Measurements from ENCODE around the gene PIK3CD.
A peak's percentile ranks its signal among the peaks of the same experiment; 100 is the strongest.
"Not testable (repeated sequence)": the region's sequence is repeated elsewhere in the genome, so short reads cannot be mapped to it uniquely, and the experiment has no call there.

PIK3CD gene

GRCh38 chr1:9689971-9690381 lies 38.4 kb downstream of the PIK3CD start:
- no peak for DNase-seq

GRCh38 chr1:9690440-9691107 lies 39.0 kb downstream of the PIK3CD start:
- DNase-seq = no peak

DNA sequence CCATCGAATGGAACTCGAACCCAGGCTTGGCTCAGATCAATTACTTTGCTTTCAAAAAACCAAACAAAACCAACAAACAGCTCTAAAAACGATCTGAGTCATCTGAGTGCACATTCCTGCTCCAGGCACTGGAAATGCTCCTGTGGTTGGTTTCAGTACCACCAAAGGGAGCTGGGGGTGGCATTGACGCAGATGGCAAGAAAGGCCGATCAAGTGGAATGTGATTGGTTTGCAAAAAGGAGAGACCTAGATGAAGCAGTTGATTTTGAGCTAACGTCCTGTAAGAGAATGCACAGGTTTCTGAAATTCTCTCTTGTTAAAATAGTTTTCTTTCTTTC lies 39.5 kb downstream of the PIK3CD start:
- no peak for DNase-seq

- DNase-seq = no peak
These were observed 40.2 kb downstream of the PIK3CD start for GRCh38 chr1:9691691-9692090.

DNA sequence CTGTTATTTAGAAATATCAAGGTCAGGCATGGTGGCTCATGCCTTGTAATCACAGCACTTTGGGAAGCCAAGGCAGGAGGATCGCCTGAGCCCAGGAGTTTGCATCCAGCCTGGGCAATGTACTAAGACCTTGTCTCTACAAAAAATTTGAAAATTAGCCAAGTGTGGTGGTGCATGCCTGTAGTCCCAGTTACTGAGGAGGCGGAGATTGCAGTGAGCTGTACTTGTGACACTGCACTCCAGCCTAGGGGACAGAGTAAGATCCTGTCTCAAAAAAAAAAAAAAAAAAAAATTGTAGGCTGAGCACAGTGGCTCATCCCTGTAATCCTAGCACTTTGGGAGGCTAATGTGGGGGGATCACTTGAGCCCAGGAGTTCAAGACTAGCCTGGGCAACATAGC lies 45.3 kb downstream of the PIK3CD start:
- DNase-seq = no peak

- DNase-seq = no peak
These were observed 47.8 kb downstream of the PIK3CD start for GRCh38 chr1:9699361-9699760.

GRCh38 chr1:9700340-9700739 lies 48.8 kb downstream of the PIK3CD start:
- DNase-seq = no peak

DNA sequence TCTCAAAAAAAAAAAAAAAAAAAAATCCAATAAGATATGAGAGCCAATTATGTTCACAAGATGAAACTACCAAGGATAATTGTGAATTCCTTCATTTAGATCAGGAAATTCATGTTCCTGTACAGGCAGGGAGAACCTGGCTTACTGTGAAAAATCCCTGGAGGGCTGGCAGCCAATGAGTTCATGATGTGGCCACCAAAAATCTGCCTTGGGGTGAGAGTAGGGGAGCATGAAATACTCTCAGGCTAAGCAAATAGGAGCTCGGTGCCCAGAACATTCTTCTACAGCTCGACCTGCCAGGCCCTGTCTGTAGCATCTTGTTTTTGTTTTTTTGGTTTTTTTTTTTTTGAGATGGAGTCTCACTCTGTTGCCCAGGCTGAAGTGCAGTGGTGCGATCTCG lies 50.1 kb downstream of the PIK3CD start:
- DNase-seq = no peak

DNA sequence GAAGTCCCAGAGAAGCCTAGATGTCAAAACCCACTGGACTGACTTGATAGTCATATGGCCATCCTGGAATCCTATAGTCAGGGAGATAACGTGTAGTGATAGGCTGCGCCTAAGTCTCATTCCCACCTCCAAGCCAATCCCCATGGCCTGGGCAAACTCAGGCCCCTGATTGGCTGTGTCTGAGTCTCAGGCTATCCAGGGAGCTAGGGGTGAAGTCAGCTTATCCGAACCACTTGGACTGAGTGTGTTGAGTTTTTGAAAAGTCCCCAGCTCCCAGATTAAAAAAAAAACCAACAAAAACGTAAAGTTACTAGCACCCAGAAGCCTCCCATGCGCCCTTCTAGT lies 51.6 kb downstream of the PIK3CD start:
- no peak for DNase-seq

DNA sequence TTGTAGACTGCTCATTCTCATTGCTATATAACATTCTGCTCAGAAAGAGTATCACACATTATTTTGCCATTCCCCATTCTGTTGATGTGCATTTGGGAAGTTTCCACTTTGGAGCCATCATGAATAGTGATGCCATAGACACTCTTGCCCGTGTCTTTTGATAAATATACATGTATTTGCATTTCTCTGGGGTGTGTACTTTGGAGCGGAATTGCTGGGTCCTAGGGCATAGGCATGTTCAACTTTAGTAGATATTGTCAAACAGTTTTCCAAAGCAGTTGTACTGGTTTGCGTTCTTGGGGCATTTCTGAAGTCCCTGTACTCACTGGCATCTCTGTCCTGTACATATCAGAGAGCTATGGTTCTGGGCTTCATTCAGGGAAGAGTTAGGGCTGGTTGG lies 52.1 kb downstream of the PIK3CD start:
- DNase-seq = no peak

GRCh38 chr1:9705337-9706093 lies 54.0 kb downstream of the PIK3CD start:
- no peak for DNase-seq

DNA sequence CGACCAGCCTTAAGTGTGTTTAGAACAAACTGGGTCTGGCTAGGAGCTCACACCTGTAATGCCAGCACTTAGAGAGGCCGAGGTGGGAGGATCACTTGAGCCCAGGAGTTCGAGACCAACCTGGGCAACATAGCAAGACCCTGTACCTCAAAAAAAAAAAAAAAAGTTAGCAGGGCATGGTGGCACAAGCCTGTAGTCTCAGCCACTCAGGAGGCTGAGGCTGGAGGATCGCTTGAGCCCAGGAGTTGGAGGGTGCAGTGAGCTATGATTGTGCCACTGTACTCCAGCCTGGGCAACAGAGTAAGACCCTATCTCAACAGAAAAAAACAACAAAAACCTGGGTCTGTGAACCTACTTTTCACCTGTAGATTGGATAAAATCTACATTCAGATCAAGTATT lies 54.6 kb downstream of the PIK3CD start:
- DNase-seq = no peak

- no peak for DNase-seq
These were observed 58.5 kb downstream of the PIK3CD start for GRCh38 chr1:9710037-9710436.

DNA sequence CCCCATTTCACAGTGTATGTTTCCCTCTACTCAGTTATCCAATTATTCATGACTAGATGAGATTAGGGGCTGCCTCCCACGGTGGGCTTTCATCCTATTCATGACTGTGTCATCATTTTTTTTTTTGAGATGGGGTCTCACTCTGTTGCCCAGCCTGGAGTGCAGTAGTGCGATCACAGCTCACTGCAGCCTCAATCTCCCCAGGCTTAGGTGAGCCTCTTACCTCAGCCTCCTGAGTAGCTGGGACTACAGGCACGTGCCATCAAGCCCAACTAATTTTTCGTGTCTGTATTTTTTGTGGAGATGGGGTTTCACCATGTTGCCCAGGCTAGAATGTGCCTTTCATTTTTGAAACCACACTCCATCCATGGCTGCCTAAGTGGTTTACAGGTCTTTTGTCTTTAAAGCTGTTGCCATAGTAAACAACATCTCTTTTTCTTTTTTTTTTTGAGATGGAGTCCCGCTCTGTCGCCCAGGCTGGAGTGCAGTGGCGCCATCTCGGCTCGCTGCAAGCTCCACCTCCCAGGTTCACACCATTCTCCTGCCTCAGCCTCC lies 60.0 kb downstream of the PIK3CD start:
- DNase-seq = no peak

DNA sequence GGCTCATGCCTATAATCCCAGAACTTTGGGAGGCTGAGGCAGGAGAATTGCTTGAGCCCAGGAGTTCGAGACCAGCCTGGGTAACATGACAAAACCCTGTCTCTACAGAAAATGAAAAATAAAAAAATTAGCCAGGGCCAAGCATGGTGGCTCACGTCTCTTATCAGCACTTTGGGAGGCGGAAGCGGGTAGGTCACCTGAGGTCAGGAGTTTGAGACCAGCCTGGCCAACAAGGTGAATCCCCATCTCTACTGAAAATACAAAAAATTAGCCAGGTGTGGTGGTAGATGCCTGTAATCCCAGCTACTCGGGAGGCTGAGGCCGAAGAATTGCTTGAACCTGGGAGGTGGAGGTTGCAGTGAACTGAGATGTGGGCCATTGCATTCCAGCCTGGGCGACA lies 61.2 kb downstream of the PIK3CD start:
- DNase-seq = not testable (repeated sequence)

- DNase-seq = peak in 1 of 2 donors; percentile 43
These were observed 62.8 kb downstream of the PIK3CD start for GRCh38 chr1:9714257-9714718.

- peak; percentile 37 to 57 for DNase-seq
These were observed 64.2 kb downstream of the PIK3CD start for GRCh38 chr1:9715536-9716226.

DNA sequence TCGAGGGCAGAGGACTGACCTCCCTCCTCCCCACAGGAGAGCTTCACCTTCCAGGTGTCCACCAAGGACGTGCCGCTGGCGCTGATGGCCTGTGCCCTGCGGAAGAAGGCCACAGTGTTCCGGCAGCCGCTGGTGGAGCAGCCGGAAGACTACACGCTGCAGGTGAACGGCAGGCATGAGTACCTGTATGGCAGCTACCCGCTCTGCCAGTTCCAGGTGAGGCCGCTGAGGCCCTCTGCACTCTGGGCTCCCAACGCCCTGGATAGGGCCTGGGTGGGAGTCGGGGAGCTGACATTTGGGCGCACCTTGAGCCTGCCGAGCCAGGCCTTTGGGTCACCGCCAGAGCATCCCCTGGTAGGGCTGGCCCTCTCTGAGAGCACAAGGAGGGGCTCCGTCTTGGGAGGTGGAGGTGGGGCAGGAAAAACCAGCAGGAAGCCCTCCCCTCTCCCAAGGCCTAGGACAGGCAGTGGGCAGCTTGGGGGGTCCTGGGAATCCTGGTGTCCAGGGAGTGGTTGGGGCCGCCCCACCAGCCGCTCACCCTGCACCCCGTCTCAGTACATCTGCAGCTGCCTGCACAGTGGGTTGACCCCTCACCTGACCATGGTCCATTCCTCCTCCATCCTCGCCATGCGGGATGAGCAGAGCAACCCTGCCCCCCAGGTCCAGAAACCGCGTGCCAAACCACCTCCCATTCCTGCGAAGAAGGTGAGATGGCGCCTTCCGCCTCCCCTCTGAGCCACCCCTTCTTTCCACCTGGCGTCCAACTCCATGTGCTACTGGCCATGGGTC lies 65.1 kb downstream of the PIK3CD start:
- no peak for DNase-seq

DNA sequence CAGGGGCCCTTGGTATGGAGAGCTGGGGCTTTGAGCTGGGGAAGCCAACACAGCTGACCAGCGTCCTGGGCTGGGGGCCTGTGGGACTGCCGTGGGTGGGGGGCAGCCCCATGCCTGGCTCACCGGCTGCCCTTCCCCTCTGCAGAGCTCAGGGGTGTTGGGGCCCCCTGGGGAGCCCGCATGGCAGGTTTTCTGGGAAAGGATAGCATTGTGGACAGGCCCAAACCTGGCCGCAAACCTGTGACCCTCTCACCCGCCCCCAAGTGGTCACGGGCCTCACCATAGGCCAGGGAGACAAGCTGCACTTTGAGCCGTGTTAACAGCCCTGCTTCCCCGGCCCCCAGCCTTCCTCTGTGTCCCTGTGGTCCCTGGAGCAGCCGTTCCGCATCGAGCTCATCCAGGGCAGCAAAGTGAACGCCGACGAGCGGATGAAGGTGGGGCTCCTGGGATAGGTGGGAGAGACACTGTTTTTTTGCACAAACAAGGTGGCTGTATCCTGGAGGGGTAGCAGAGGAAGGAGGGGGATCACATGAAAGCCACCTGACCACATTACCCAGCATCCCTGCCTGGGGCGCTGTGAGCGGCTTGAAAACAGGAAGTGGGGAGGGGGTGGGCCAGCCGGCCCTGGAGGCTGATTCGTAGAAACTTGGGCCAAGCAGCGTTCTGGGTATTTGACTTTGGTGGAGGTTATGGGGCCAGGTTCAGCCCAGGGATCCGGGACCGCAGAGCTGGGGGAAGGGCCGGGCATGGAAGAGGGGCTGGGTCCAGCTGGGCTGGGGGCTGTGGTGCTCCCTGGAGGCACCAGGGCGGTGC lies 65.9 kb downstream of the PIK3CD start:
- peak; percentile 82 for DNase-seq

DNA sequence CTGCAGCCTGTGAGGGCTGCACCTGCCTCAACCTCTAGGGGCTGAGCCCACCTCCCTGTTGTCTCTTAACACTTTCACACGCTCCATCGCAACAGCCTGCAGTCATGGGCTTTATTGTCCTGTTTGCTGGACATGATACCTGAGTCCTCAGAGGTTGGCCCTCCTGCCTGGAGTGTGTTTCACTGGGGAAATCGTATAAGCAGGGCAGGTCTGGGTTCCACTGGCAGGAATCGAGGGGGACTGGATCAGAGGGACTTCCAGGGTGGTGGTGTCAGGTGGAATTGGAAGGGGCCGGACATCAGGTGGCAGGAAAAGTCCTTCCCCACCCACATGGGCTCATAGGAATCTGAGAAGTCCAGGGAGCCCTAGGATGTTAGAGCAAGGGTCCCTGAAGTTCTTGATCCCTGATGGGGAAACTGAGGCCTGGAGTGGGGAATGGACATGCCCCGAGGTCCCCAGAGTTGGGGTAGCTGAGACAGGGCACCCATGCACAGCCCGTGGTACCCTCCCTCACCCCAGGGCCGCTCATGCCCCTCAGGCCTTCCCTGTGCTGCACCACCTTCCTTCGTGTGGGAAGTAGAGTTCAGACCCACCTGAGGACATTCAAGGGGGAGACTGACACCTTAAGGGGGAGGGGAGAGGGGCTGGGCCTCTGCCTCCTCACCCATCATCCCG lies 66.6 kb downstream of the PIK3CD start:
- no peak for DNase-seq

GRCh38 chr1:9719978-9720722 lies 68.6 kb downstream of the PIK3CD start:
- no peak for DNase-seq

All from stimulated activated CD4-positive, alpha-beta T cell treated with anti-CD3 and anti-CD28 coated beads, Interleukin-2, amount 100 ng/mL, for 24 hours (primary cell).